HepG2 (cell line): ENCODE results near the gene TEX19. TPM values are rescaled to one million over a fixed set of nuclear protein-coding genes. Genes with fewer than 3 reads are reported as not detected.

Source experiments
- AGO1 ChIP-seq: fragments of 200-400 bp; formaldehyde crosslinking; IDR thresholded peaks from 2 replicates; pipeline ENCODE4 v1.6.1; 2017; ENCODE audit warnings: mild to moderate bottlenecking, low read depth, low read length, moderate library complexity; ENCODE audit not compliant: poor library complexity, severe bottlenecking
- CHCHD3 ChIP-seq: sonication (generic); formaldehyde crosslinking; IDR thresholded peaks from 2 replicates; pipeline ENCODE4 v1.8.0; 2022; ENCODE audit warnings: mild to moderate bottlenecking, missing genetic modification reagents, moderate library complexity
- HES4 ChIP-seq: sonication (generic); formaldehyde crosslinking; IDR thresholded peaks from 2 replicates; pipeline ENCODE4 v1.9.0; 2021; ENCODE audit warnings: mild to moderate bottlenecking, missing genetic modification reagents, borderline replicate concordance
- KDM2A ChIP-seq: sonication (generic); formaldehyde crosslinking; IDR thresholded peaks from 2 replicates; pipeline ENCODE4 v1.4.0; 2020; ENCODE audit warnings: low read depth, missing genetic modification reagents, borderline replicate concordance
- KDM5B ChIP-seq: sonication (generic); formaldehyde crosslinking; IDR thresholded peaks from 2 replicates; pipeline ENCODE4 v1.4.0; 2020; ENCODE audit warnings: missing genetic modification reagents, mild to moderate bottlenecking, borderline replicate concordance
- KMT2A ChIP-seq: sonication (generic); formaldehyde crosslinking; IDR thresholded peaks from 2 replicates; pipeline ENCODE4 v1.4.0; 2020; ENCODE audit warnings: missing genetic modification reagents
- MTF2 ChIP-seq: sonication (generic); formaldehyde crosslinking; IDR thresholded peaks from 2 replicates; pipeline ENCODE4 v1.5.0; 2020; ENCODE audit warnings: missing genetic modification reagents, borderline replicate concordance
- PHF20 ChIP-seq: sonication (generic); formaldehyde crosslinking; IDR thresholded peaks from 2 replicates; pipeline ENCODE4 v1.5.0; 2020; ENCODE audit warnings: mild to moderate bottlenecking, missing genetic modification reagents
- RARG ChIP-seq: sonication (generic); formaldehyde crosslinking; IDR thresholded peaks from 2 replicates; pipeline ENCODE4 v1.4.0; 2020; ENCODE audit warnings: low read depth, mild to moderate bottlenecking, missing genetic modification reagents
- SAFB2 ChIP-seq: sonication (generic); formaldehyde crosslinking; IDR thresholded peaks from 2 replicates; pipeline ENCODE4 v1.5.1; 2020; ENCODE audit warnings: missing genetic modification reagents, low read depth, mild to moderate bottlenecking, borderline replicate concordance
- ZBTB38 ChIP-seq: sonication (generic); formaldehyde crosslinking; IDR thresholded peaks from 2 replicates; pipeline ENCODE4 v1.5.1; 2020; ENCODE audit warnings: mild to moderate bottlenecking, missing genetic modification reagents
- ZC3H13 ChIP-seq: sonication (generic); formaldehyde crosslinking; IDR thresholded peaks from 2 replicates; pipeline ENCODE4 v1.8.1; 2023; ENCODE audit warnings: mild to moderate bottlenecking, missing genetic modification reagents, moderate library complexity
- ZFP90 ChIP-seq: sonication (generic); formaldehyde crosslinking; IDR thresholded peaks from 2 replicates; pipeline ENCODE4 v1.8.0; 2022; ENCODE audit warnings: missing genetic modification reagents, mild to moderate bottlenecking, inconsistent platforms, borderline replicate concordance
- ZNF138 ChIP-seq: sonication (generic); formaldehyde crosslinking; IDR thresholded peaks from 2 replicates; pipeline ENCODE4 v1.5.0; 2020; ENCODE audit warnings: mild to moderate bottlenecking, low read depth, missing genetic modification reagents
- ZNF589 ChIP-seq: sonication (generic); formaldehyde crosslinking; conservative IDR thresholded peaks from 2 replicates; pipeline ENCODE4 v1.8.0; 2022; ENCODE audit warnings: mild to moderate bottlenecking, moderate library complexity, missing genetic modification reagents
- ZNF883 ChIP-seq: sonication (generic); formaldehyde crosslinking; IDR thresholded peaks from 2 replicates; pipeline ENCODE4 v1.5.1; 2020; ENCODE audit warnings: mild to moderate bottlenecking, missing genetic modification reagents; ENCODE audit errors: not compliant biosample characterization
- polyA plus RNA-seq, 8 experiments: library from polyadenylated mRNA; depleted of rRNA in 3 of 8; stranded (reverse) in 7 of 8; unstranded in 1 of 8; fragments of >200 nt; fragmentation: Illumina TruSeq in 4 of 8; extraction: Trizol in 4 of 8; gene quantifications; 2 replicates each; pipeline versions ENCODE4 v1.2.1 to v1.2.3, GENCODE V29; 2011 to 2016; ENCODE audit warnings: low read depth in 4 of 8, missing spikeins in 1 of 8, mixed read lengths in 1 of 8; ENCODE audit not compliant: insufficient read depth in 1 of 8
- total RNA-seq, 5 experiments: library from RNA; depleted of rRNA; stranded (reverse); fragments of >200 nt; fragmentation: Illumina TruSeq; extraction: Trizol; gene quantifications; 2 replicates each; pipeline ENCODE4 v1.2.3, GENCODE V29; 2016; ENCODE audit warnings: low read depth in 1 of 5
- TF ChIP-seq, protein P1 (sequence below): IDR thresholded peaks from 2 replicates; pipeline ENCODE4 v1.4.0; 2020; ENCODE audit warnings: mild to moderate bottlenecking, missing genetic modification reagents
- TF ChIP-seq, protein P2 (sequence below), 2 experiments: sonication (generic) in 1 of 2; formaldehyde crosslinking in 1 of 2; IDR thresholded peaks; 2 replicates each; pipeline versions ENCODE4 v1.4.0 to v1.6.1; 2016 to 2020; ENCODE audit warnings: borderline replicate concordance in 1 of 2, low read depth in 1 of 2, mild to moderate bottlenecking in 1 of 2, missing genetic modification reagents in 1 of 2
- TF ChIP-seq, protein P3 (sequence below): sonication (generic); formaldehyde crosslinking; IDR thresholded peaks from 2 replicates; pipeline ENCODE4 v1.9.0; 2022; ENCODE audit warnings: missing genetic modification reagents, mild to moderate bottlenecking, borderline replicate concordance

The TEX19 gene
- total and polyA plus RNA-seq, 2 of the 13 experiments (the other 11 are each of a cell fraction or from before 2014, with no cell fraction given) = 1.3 to 6.0 TPM

DNA sequence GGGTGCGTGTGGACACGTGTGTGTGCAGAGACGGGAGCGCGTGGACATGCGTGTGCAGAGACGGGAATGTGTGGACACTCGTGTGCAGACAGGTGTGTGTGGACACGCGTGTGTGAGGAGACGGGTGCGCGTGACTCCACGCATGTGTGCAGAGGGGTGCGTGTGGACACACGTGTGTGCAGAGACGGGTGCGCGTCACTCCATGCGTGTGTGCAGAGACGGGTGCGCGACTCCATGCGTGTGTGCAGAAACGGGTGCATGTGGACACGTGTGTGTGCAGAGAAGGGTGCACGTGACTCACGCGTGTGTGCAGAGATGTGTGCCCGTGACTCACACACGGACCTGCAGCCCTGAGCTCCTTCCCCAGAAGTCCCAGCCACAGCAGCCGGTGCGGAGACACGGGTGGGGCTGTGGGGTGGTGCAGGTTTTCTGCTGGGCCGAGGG lies 39.4 kb upstream of the TEX19 start (continued):
- TF ChIP-seq, protein P1, sequence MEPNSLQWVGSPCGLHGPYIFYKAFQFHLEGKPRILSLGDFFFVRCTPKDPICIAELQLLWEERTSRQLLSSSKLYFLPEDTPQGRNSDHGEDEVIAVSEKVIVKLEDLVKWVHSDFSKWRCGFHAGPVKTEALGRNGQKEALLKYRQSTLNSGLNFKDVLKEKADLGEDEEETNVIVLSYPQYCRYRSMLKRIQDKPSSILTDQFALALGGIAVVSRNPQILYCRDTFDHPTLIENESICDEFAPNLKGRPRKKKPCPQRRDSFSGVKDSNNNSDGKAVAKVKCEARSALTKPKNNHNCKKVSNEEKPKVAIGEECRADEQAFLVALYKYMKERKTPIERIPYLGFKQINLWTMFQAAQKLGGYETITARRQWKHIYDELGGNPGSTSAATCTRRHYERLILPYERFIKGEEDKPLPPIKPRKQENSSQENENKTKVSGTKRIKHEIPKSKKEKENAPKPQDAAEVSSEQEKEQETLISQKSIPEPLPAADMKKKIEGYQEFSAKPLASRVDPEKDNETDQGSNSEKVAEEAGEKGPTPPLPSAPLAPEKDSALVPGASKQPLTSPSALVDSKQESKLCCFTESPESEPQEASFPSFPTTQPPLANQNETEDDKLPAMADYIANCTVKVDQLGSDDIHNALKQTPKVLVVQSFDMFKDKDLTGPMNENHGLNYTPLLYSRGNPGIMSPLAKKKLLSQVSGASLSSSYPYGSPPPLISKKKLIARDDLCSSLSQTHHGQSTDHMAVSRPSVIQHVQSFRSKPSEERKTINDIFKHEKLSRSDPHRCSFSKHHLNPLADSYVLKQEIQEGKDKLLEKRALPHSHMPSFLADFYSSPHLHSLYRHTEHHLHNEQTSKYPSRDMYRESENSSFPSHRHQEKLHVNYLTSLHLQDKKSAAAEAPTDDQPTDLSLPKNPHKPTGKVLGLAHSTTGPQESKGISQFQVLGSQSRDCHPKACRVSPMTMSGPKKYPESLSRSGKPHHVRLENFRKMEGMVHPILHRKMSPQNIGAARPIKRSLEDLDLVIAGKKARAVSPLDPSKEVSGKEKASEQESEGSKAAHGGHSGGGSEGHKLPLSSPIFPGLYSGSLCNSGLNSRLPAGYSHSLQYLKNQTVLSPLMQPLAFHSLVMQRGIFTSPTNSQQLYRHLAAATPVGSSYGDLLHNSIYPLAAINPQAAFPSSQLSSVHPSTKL (CRISPR knock-in tag) = no peak
- TF ChIP-seq RARG (CRISPR knock-in tag) (no peak), PHF20 (CRISPR knock-in tag) (0 out of 2 replicates have a peak, but pooled peaks have one; percentile 11), ZBTB38 (CRISPR knock-in tag) (peak; percentile 2; the same call in 1 of the 2 replicates), SAFB2 (0 out of 2 replicates have a peak, but pooled peaks have one; percentile 18), ZFP90 (CRISPR knock-in tag) (no peak), ZNF589 (CRISPR knock-in tag) (0 out of 2 replicates have a peak, but pooled peaks have one; percentile 41), KDM2A (CRISPR knock-in tag) (no peak; the same call in 1 of the 2 replicates), KDM5B (CRISPR knock-in tag) (no peak), HES4 (0 out of 2 replicates have a peak, but pooled peaks have one; percentile 62), AGO1 (peak; percentile 65), CHCHD3 (CRISPR knock-in tag) (peak; percentile 82; the same call in 1 of the 2 replicates), KMT2A (CRISPR knock-in tag) (no peak), ZNF883 (CRISPR knock-in tag) (peak; percentile 8), ZC3H13 (peak; percentile 65; the same call in 1 of the 2 replicates), ZNF138 (CRISPR knock-in tag) (0 out of 2 replicates have a peak, but pooled peaks have one; percentile 47), MTF2 (CRISPR knock-in tag) (peak; percentile 53; the same call in 1 of the 2 replicates)
- TF ChIP-seq, protein P2, sequence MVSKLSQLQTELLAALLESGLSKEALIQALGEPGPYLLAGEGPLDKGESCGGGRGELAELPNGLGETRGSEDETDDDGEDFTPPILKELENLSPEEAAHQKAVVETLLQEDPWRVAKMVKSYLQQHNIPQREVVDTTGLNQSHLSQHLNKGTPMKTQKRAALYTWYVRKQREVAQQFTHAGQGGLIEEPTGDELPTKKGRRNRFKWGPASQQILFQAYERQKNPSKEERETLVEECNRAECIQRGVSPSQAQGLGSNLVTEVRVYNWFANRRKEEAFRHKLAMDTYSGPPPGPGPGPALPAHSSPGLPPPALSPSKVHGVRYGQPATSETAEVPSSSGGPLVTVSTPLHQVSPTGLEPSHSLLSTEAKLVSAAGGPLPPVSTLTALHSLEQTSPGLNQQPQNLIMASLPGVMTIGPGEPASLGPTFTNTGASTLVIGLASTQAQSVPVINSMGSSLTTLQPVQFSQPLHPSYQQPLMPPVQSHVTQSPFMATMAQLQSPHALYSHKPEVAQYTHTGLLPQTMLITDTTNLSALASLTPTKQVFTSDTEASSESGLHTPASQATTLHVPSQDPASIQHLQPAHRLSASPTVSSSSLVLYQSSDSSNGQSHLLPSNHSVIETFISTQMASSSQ (IDR thresholded peaks at IDR 0.05; ENCODE audit: low read depth) = no peak
- TF ChIP-seq, protein P2 (CRISPR knock-in tag; IDR thresholded peaks at IDR 0.05; ENCODE audit: borderline replicate concordance) = 0 out of 2 replicates have a peak, but pooled peaks have one; percentile 37
- TF ChIP-seq, protein P3, sequence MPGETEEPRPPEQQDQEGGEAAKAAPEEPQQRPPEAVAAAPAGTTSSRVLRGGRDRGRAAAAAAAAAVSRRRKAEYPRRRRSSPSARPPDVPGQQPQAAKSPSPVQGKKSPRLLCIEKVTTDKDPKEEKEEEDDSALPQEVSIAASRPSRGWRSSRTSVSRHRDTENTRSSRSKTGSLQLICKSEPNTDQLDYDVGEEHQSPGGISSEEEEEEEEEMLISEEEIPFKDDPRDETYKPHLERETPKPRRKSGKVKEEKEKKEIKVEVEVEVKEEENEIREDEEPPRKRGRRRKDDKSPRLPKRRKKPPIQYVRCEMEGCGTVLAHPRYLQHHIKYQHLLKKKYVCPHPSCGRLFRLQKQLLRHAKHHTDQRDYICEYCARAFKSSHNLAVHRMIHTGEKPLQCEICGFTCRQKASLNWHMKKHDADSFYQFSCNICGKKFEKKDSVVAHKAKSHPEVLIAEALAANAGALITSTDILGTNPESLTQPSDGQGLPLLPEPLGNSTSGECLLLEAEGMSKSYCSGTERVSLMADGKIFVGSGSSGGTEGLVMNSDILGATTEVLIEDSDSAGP = peak; percentile 75; the same call in 1 of the 2 replicates
